H1 (cell line): ENCODE measurements around the gene FADS3. TPM values are rescaled to one million over a fixed set of nuclear protein-coding genes. Genes with fewer than 3 reads are reported as not detected.

Experiments used
- CTCF ChIA-PET: fragments of 300-600 bp; sonication (Branson Sonifier 250); formaldehyde crosslinking; loops from one replicate; lab custom pipeline; 2021; ENCODE audit not compliant: partially characterized antibody; lab: Charles Lee
- POLR2A ChIA-PET: fragments of 300-600 bp; sonication (Branson Sonifier 250); formaldehyde crosslinking; loops from one replicate; lab custom pipeline; 2021; ENCODE audit warnings: inconsistent platforms; ENCODE audit not compliant: partially characterized antibody; lab: Charles Lee
- DNase-seq, 2 experiments: peaks; one replicate each; pipeline versions ENCODE4 v3.0.0 to v3.0.0-alpha.2; 2010 to 2022; ENCODE audit warnings: low spot score in 2 of 2, low read depth in 1 of 2, mixed read lengths in 1 of 2
- FAIRE-seq: peaks from 2 replicates; lab custom pipeline; 2011; peaks lifted over from hg19 to GRCh38; lab: Jason Lieb, UNC
- H2AFZ ChIP-seq: 2 replicates; pipeline ENCODE4 v1.8.1; 2012; ENCODE audit warnings: low read length, inconsistent platforms
- H2AK5ac ChIP-seq: 2 replicates; pipeline ENCODE4 v1.6.1; 2013; ENCODE audit warnings: low read depth, low read length
- H2BK120ac ChIP-seq: replicated peaks from 2 replicates; pipeline ENCODE3; 2013; ENCODE audit warnings: low read depth, low read length, inconsistent platforms
- H2BK12ac ChIP-seq: 2 replicates; pipeline ENCODE4 v1.6.1; 2013; ENCODE audit warnings: low read depth, low read length
- H2BK15ac ChIP-seq: 2 replicates; pipeline ENCODE4 v1.6.1; 2013; ENCODE audit warnings: low read length
- H2BK20ac ChIP-seq: 2 replicates; pipeline ENCODE4 v1.6.1; 2013; ENCODE audit warnings: low read length
- H2BK5ac ChIP-seq: 2 replicates; pipeline ENCODE4 v1.6.1; 2013; ENCODE audit warnings: low read depth, low read length
- H3K14ac ChIP-seq: 2 replicates; pipeline ENCODE4 v1.6.1; 2013; ENCODE audit warnings: inconsistent platforms; ENCODE audit not compliant: insufficient read length
- H3K18ac ChIP-seq: 2 replicates; pipeline ENCODE4 v1.6.1; 2013; ENCODE audit warnings: low read length; ENCODE audit errors: extremely low read depth
- H3K23ac ChIP-seq: 2 replicates; pipeline ENCODE4 v1.6.1; 2013; ENCODE audit warnings: inconsistent platforms; ENCODE audit not compliant: insufficient read length
- H3K23me2 ChIP-seq: 2 replicates; pipeline ENCODE4 v1.6.1; 2013; ENCODE audit warnings: low read depth, low read length
- H3K27ac ChIP-seq: 2 replicates; pipeline ENCODE4 v1.6.1; 2011; ENCODE audit warnings: low read depth, low read length, inconsistent platforms
- H3K27me3 ChIP-seq, 4 experiments: replicated peaks in 1 of 4; 1 replicate in 1 of 4; 2 replicates in 3 of 4; pipeline versions ENCODE4 v1.6.1 to v1.8.1; 2011 to 2013; ENCODE audit warnings: low read length in 3 of 4, mild to moderate bottlenecking in 3 of 4, inconsistent platforms in 2 of 4, mixed read lengths in 2 of 4, moderate library complexity in 1 of 4; ENCODE audit not compliant: control insufficient read depth in 3 of 4, insufficient read depth in 3 of 4; ENCODE audit errors: extremely low read depth in 1 of 4
- H3K36me3 ChIP-seq, 4 experiments: 2 replicates each; pipeline versions ENCODE4 v1.6.1 to v1.8.1; 2011 to 2013; ENCODE audit warnings: mild to moderate bottlenecking in 4 of 4, low read length in 3 of 4, moderate library complexity in 2 of 4, control low read depth in 1 of 4, inconsistent platforms in 1 of 4; ENCODE audit not compliant: insufficient read depth in 4 of 4, control insufficient read depth in 2 of 4
- H3K4ac ChIP-seq: replicated peaks from 2 replicates; pipeline ENCODE3; 2013; ENCODE audit warnings: low read length, low read depth, mixed read lengths, inconsistent platforms; ENCODE audit not compliant: insufficient read length
- H3K4me1 ChIP-seq, 4 experiments: replicated peaks in 1 of 4; 1 replicate in 1 of 4; 2 replicates in 3 of 4; pipeline versions ENCODE4 v1.6.1 to v1.8.1; 2011 to 2013; ENCODE audit warnings: low read length in 3 of 4, inconsistent platforms in 2 of 4, mixed read lengths in 1 of 4; ENCODE audit not compliant: insufficient read depth in 4 of 4, control insufficient read depth in 3 of 4
- H3K4me2 ChIP-seq, 2 experiments: 2 replicates each; pipeline versions ENCODE4 v1.6.1 to v1.8.1; 2011 to 2013; ENCODE audit warnings: low read depth in 2 of 2, low read length in 2 of 2, control low read depth in 1 of 2, inconsistent platforms in 1 of 2, mild to moderate bottlenecking in 1 of 2; ENCODE audit not compliant: insufficient read depth in 1 of 2
- H3K4me3 ChIP-seq, 4 experiments: fragments of 200-600, 300-600 bp in 1 of 4; sonication (generic), shearing (Covaris generic), sonication (Bioruptor Twin) in 1 of 4; 2 replicates each; pipeline versions ENCODE4 v1.5.1 to v1.8.1; 2011 to 2016; ENCODE audit warnings: low read length in 4 of 4, low read depth in 3 of 4, control low read depth in 2 of 4, inconsistent platforms in 2 of 4, mild to moderate bottlenecking in 2 of 4, mixed read lengths in 1 of 4, moderate library complexity in 1 of 4; ENCODE audit not compliant: insufficient read depth in 2 of 4; ENCODE audit errors: extremely low read depth in 1 of 4
- H3K56ac ChIP-seq: replicated peaks from 2 replicates; pipeline ENCODE3; 2013; ENCODE audit warnings: low read depth, mild to moderate bottlenecking, mixed read lengths, low read length, inconsistent platforms; ENCODE audit not compliant: insufficient read length
- H3K79me1 ChIP-seq: 2 replicates; pipeline ENCODE4 v1.6.1; 2013; ENCODE audit warnings: low read depth, low read length, control low read depth
- H3K79me2 ChIP-seq, 2 experiments: 2 replicates each; pipeline versions ENCODE4 v1.6.1 to v1.8.1; 2012 to 2013; ENCODE audit warnings: low read length in 2 of 2, mild to moderate bottlenecking in 2 of 2, inconsistent platforms in 1 of 2; ENCODE audit not compliant: insufficient read depth in 2 of 2, control insufficient read depth in 1 of 2
- H3K9ac ChIP-seq, 4 experiments: replicated peaks in 1 of 4; 1 replicate in 1 of 4; 2 replicates in 3 of 4; pipeline versions ENCODE4 v1.6.1 to v1.8.1; 2011 to 2013; ENCODE audit warnings: low read depth in 3 of 4, low read length in 3 of 4, control low read depth in 2 of 4, mild to moderate bottlenecking in 2 of 4, moderate library complexity in 2 of 4, inconsistent platforms in 1 of 4; ENCODE audit errors: extremely low read depth in 1 of 4
- H3K9me3 ChIP-seq, 2 experiments: 2 replicates each; pipeline versions ENCODE4 v1.6.1 to v1.8.1; 2012 to 2013; ENCODE audit warnings: mild to moderate bottlenecking in 2 of 2, moderate library complexity in 2 of 2, control low read depth in 1 of 2, inconsistent platforms in 1 of 2, low read depth in 1 of 2, low read length in 1 of 2, mixed read lengths in 1 of 2; ENCODE audit not compliant: insufficient read depth in 2 of 2
- H4K20me1 ChIP-seq, 2 experiments: replicated peaks in 1 of 2; 2 replicates each; pipeline versions ENCODE3 to v1.8.1; 2011 to 2013; ENCODE audit warnings: inconsistent platforms in 2 of 2, low read length in 2 of 2, mild to moderate bottlenecking in 1 of 2; ENCODE audit not compliant: insufficient read depth in 2 of 2, control insufficient read depth in 1 of 2
- H4K5ac ChIP-seq: 2 replicates; pipeline ENCODE4 v1.6.1; 2013; ENCODE audit warnings: low read length, low read depth, mixed read lengths, inconsistent platforms; ENCODE audit not compliant: insufficient read length
- H4K8ac ChIP-seq: 2 replicates; pipeline ENCODE4 v1.8.0; 2013; ENCODE audit warnings: mild to moderate bottlenecking, moderate library complexity, low read length, inconsistent platforms; ENCODE audit not compliant: insufficient read depth; ENCODE audit errors: extremely low read depth
- H4K91ac ChIP-seq: replicated peaks from 2 replicates; pipeline ENCODE3; 2013; ENCODE audit warnings: low read length, mixed read lengths, inconsistent platforms; ENCODE audit not compliant: insufficient read length
- BCL11A ChIP-seq, 2 experiments: IDR thresholded peaks; one replicate each; pipeline ENCODE4 v1.6.1; 2011; ENCODE audit warnings: low read depth in 2 of 2, low read length in 2 of 2, mild to moderate bottlenecking in 2 of 2
- CBX5 ChIP-seq: fragments of 300-800, 300-1000 bp; sonication (generic); IDR thresholded peaks from 2 replicates; pipeline ENCODE4 v1.7.1; 2016; ENCODE audit warnings: antibody characterized with exemption, low read length, low read depth
- CREB1 ChIP-seq: IDR thresholded peaks from 2 replicates; pipeline ENCODE4 v1.6.1; 2012; ENCODE audit warnings: inconsistent platforms
- EP300 ChIP-seq, 2 experiments: IDR thresholded peaks; 1 replicate in 1 of 2; 2 replicates in 1 of 2; pipeline ENCODE4 v1.6.1; 2011 to 2012; ENCODE audit warnings: low read depth in 2 of 2, low read length in 2 of 2, mild to moderate bottlenecking in 2 of 2, borderline replicate concordance in 1 of 2, inconsistent platforms in 1 of 2, moderate library complexity in 1 of 2
- EZH2 ChIP-seq: fragments of 200-600 bp; sonication (generic); IDR thresholded peaks from 2 replicates; pipeline ENCODE4 v1.7.1; 2012; ENCODE audit warnings: low read depth, mild to moderate bottlenecking, moderate library complexity, low read length, inconsistent platforms; ENCODE audit not compliant: severe bottlenecking
- FOSL1 ChIP-seq: IDR thresholded peaks from 2 replicates; pipeline ENCODE4 v1.6.1; 2011; ENCODE audit warnings: mild to moderate bottlenecking, low read depth, low read length, moderate library complexity; ENCODE audit not compliant: insufficient read depth
- GABPA ChIP-seq: IDR thresholded peaks from 2 replicates; pipeline ENCODE4 v1.6.1; 2011; ENCODE audit warnings: mild to moderate bottlenecking, low read length, moderate library complexity, borderline replicate concordance; ENCODE audit not compliant: insufficient read depth
- JUND ChIP-seq: IDR thresholded peaks from 2 replicates; pipeline ENCODE4 v1.6.1; 2011; ENCODE audit warnings: mild to moderate bottlenecking, improper control_type of control experiment, low read length
- MAFK ChIP-seq: IDR thresholded peaks from 2 replicates; pipeline ENCODE4 v1.6.1; 2012; ENCODE audit warnings: low read depth, mild to moderate bottlenecking, improper control_type of control experiment, low read length
- PHF8 ChIP-seq: fragments of 200-600 bp; sonication (generic); conservative IDR thresholded peaks from 2 replicates; pipeline ENCODE4 v1.7.1; 2012; ENCODE audit warnings: low read depth, mild to moderate bottlenecking, inconsistent platforms, low read length, moderate library complexity
- SRF ChIP-seq: IDR thresholded peaks from 2 replicates; pipeline ENCODE4 v1.6.1; 2011; ENCODE audit warnings: mild to moderate bottlenecking, low read depth, low read length, moderate library complexity
- TAF1 ChIP-seq: IDR thresholded peaks from 2 replicates; pipeline ENCODE4 v1.6.1; 2011; ENCODE audit warnings: mild to moderate bottlenecking, low read depth, low read length
- WGBS, 2 experiments: shearing (Covaris generic) in 1 of 2; methylation state at CpG; one replicate each; pipeline versions ENCODE4 v1.1.6 to v1.1.7; 2013 to 2015; ENCODE audit warnings: low lambda C conversion rate in 2 of 2, mixed read lengths in 2 of 2, inconsistent platforms in 1 of 2, low coverage in 1 of 2, missing lambda C conversion rate in 1 of 2; ENCODE audit not compliant: insufficient replicate concordance in 2 of 2, insufficient coverage in 1 of 2, insufficient read length in 1 of 2; ENCODE audit errors: extremely low coverage in 1 of 2, missing lambda C conversion rate in 1 of 2; 5-methylcytosine and 5-hydroxymethylcytosine counted together
- polyA plus RNA-seq, 7 experiments: library from polyadenylated mRNA; depleted of rRNA in 3 of 7; stranded (reverse) in 5 of 7; unstranded in 2 of 7; fragments of >200 nt in 5 of 7; fragments of 200-250 nt in 2 of 7; gene quantifications; 1 replicate in 5 of 7; 2 replicates in 1 of 7; 4 replicates in 1 of 7; pipeline versions ENCODE4 v1.2.1 to v1.2.3, GENCODE V29; 2011 to 2013; ENCODE audit warnings: missing spikeins in 2 of 7, mixed read lengths in 2 of 7
- total RNA-seq: library from RNA; stranded (reverse); fragmentation: NEBNext Ultra II Directional; extraction: Animal tissue kit (Norgen Biotek cat#: 25700); gene quantifications from 2 replicates; pipeline ENCODE4 v1.2.1, GENCODE V29; 2021

The FADS3 gene
- total and polyA plus RNA-seq, 2 of the 8 experiments (the other 6 are each of a cell fraction or from before 2014, with no cell fraction given) = 43.8 to 76.3 TPM

DNA sequence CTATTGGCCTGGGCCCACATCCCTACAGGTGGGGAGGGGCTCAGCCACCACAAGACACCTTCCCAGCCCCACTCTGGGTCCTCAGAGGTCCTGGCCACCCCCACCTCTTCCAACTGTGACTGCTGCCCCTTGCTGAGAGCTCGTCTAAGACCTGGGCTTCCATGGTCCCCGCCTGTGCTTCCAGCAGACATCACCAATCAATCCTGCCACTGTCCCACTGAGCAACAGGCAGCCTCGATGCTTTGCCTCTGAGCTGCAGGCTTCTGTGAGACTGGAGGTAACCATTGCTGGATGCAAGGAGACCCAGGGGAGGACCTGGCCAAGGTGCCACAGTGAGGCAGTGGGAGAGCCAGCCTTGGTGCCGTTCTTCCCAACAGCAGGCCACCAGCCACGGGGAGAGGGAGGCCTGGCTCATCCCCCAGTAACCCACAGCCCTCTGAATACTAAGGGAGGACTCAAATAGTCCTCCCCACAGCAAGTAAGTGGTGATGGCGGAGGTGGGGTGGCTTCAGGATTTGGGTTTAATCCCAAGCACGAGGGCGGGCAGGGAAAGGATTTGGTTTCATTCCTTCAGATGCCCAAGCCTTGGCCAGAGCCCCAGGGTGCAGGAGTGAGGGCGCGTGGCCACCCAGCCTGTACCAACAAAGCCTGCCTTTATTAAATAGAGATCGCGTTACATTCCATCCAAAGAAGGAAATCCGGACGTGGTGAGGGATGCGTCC lies 5.5 kb upstream of the FADS3 start:
- H3K23ac ChIP-seq = no peak overlapping the region
- H3K4me2 ChIP-seq = no peak overlapping the region
- H4K91ac ChIP-seq = peak overlapping the region; percentile 30
- H2BK12ac ChIP-seq = peak overlapping the region; percentile 77; the same call in 1 of the 2 replicates
- CTCF ChIA-PET = interaction anchor here (0.6 to 23.2 kb wide), 31 partner anchors 9 to 305 kb away, joined by 3 to 658 read pairs (median 7); partner anchors contain the start of genes BEST1, FTH1 and RAB3IL1
- DNase-seq = no peak
- H3K9ac ChIP-seq = no peak overlapping the region
- H3K9me3 ChIP-seq = no peaks in the 10 kb centered on the region
- H2AK5ac ChIP-seq = peak overlapping the region; percentile 83; the same call in 1 of the 2 replicates
- H2BK20ac ChIP-seq = no peak overlapping the region
- POLR2A ChIA-PET = interaction anchor here (1.1 to 15.5 kb wide), 8 partner anchors 12 to 71 kb away, joined by 3 to 137 read pairs (median 5); partner anchors contain the start of genes BEST1 and FTH1
- H2AFZ ChIP-seq = no peak overlapping the region
- no peaks in the 10 kb centered on the region for H4K20me1 ChIP-seq
- no peaks in the 10 kb centered on the region for H3K27me3 ChIP-seq
- H3K36me3 ChIP-seq = no peaks in the 10 kb centered on the region
- no peak overlapping the region for H3K14ac ChIP-seq
- no peak overlapping the region for H3K27ac ChIP-seq
- H3K56ac ChIP-seq = no peak overlapping the region
- H2BK15ac ChIP-seq = peak overlapping the region; percentile 90
- H3K23me2 ChIP-seq = no peaks in the 10 kb centered on the region; the same call in 1 of the 2 replicates
- H4K8ac ChIP-seq = no peak overlapping the region; the same call in 1 of the 2 replicates
- no peak overlapping the region for H2BK120ac ChIP-seq
- H3K79me2 ChIP-seq = no peaks in the 10 kb centered on the region
- 83% methylated on average over 15 of the region's 15 CpGs; no CpG with 5 or more reads in 1 of the 2 experiments for WGBS, 2 experiments
- H4K5ac ChIP-seq = no peak overlapping the region
- H3K18ac ChIP-seq = no peak overlapping the region
- no peak overlapping the region for H2BK5ac ChIP-seq
- no peaks in the 10 kb centered on the region for H3K79me1 ChIP-seq
- FAIRE-seq = no peak
- no peak overlapping the region for H3K4me3 ChIP-seq
- no peak overlapping the region for H3K4ac ChIP-seq
- H3K4me1 ChIP-seq = peaks cover 0 to 10% (median 2%) of the 10 kb centered on the region in 4 experiments; a peak in 3 of 7 replicates
- TF ChIP-seq JUND (no peak), MAFK (no peak), PHF8 (no peak), CREB1 (no peak), GABPA (no peak), SRF (no peak), EP300 (IDR thresholded peaks at IDR 0.05; ENCODE audit: borderline replicate concordance in 1 of 2, low read depth in 2 of 2, low read length in 2 of 2) (no peak), BCL11A (IDR thresholded peaks at IDR 0.05; ENCODE audit: low read depth in 2 of 2, low read length in 2 of 2) (no peak), FOSL1 (no peak), EZH2 (no peak), CBX5 (no peak), TAF1 (no peak)
